HG02623 (cell line): Measurements from ENCODE around the gene PHRF1.

Source experiments
- ATAC-seq: cut with Tn5 transposase; IDR thresholded peaks from one replicate; pipeline ENCODE4 v1.9.1; 2021; ENCODE audit warnings: moderate library complexity; ENCODE audit not compliant: unreplicated experiment

PHRF1 gene

GRCh38 chr11:557328-558132, 18.7 kb upstream of the PHRF1 start:
- no peak for ATAC-seq

- no peak for ATAC-seq
These were observed 17.8 kb upstream of the PHRF1 start for GRCh38 chr11:558503-558902.

- ATAC-seq, result no peak
These were observed 17.1 kb upstream of the PHRF1 start for GRCh38 chr11:559020-559620.

GRCh38 chr11:559712-560304, 16.5 kb upstream of the PHRF1 start:
- ATAC-seq, result no peak

- peak; percentile 74 for ATAC-seq
These were observed 15.7 kb upstream of the PHRF1 start, which contains the start of the genes LMNTD2 and RASSF7 for GRCh38 chr11:560305-561147. TSS of gene LMNTD2 (minus strand) at chr11:560738. CDS start at chr11:560716, 22 bp downstream. TSS of gene RASSF7 (plus strand) at chr11:560970. CDS start at chr11:561769, 799 bp downstream.

- peak; percentile 3 for ATAC-seq
These were observed 14.9 kb upstream of the PHRF1 start for GRCh38 chr11:561148-562003.

- ATAC-seq, result no peak
These were observed 14.1 kb upstream of the PHRF1 start for GRCh38 chr11:562046-562645.

- ATAC-seq, result no peak
These were observed 13.0 kb upstream of the PHRF1 start for GRCh38 chr11:563066-563811.

GRCh38 chr11:563812-564578, 12.3 kb upstream of the PHRF1 start:
- no peak for ATAC-seq

- no peak for ATAC-seq
These were observed 10.3 kb upstream of the PHRF1 start for GRCh38 chr11:565921-566509.

GRCh38 chr11:567011-567628, 9.2 kb upstream of the PHRF1 start:
- no peak for ATAC-seq

- ATAC-seq, result no peak
These were observed 8.5 kb upstream of the PHRF1 start for GRCh38 chr11:567629-568292.

GRCh38 chr11:568306-569157, 7.7 kb upstream of the PHRF1 start:
- ATAC-seq, result peak; percentile 83

- no peak for ATAC-seq
These were observed 6.9 kb upstream of the PHRF1 start for GRCh38 chr11:569158-569885.

GRCh38 chr11:571802-572185, 4.5 kb upstream of the PHRF1 start:
- no peak for ATAC-seq
